ENCODE data around the gene ZBTB7C.

- TF ChIP-seq CTCF (IDR thresholded peaks at IDR 0.05) (no peak), RFX5 (IDR thresholded peaks at IDR 0.05) (no peak), POLR2A (IDR thresholded peaks at IDR 0.05; ENCODE audit: low read length) (no peak), FOSL2 (IDR thresholded peaks at IDR 0.05) (no peak), FOSL2 (CRISPR knock-in tag; IDR thresholded peaks at IDR 0.05) (no peak), RCOR1 (IDR thresholded peaks at IDR 0.05; ENCODE audit: low read depth, low read length) (no peak), KDM1A (IDR thresholded peaks at IDR 0.05; ENCODE audit: low read depth) (no peak), POLR2AphosphoS2 (conservative IDR thresholded peaks at IDR 0.05; ENCODE audit: low read length) (no peak), RAD21 (conservative IDR thresholded peaks at IDR 0.05 in 1 of 2, IDR thresholded peaks at IDR 0.05 in 1 of 2) (no peak), REST (IDR thresholded peaks at IDR 0.05) (no peak), HOXB5 (CRISPR knock-in tag; IDR thresholded peaks at IDR 0.05) (no peak), BHLHE40 (IDR thresholded peaks at IDR 0.05; ENCODE audit: low read depth, low read length) (no peak), PHF8 (IDR thresholded peaks at IDR 0.05; ENCODE audit: borderline replicate concordance, low read depth) (no peak)
Observed at GRCh38 chr18:48026216-48026615, 383.0 kb downstream of the ZBTB7C start.

Measured in A549 (cell line).